ENCODE data around the gene SPATS2. TPM values are rescaled to one million over a fixed set of nuclear protein-coding genes. Genes with fewer than 3 reads are reported as not detected.

The SPATS2 gene
- total RNA-seq, 1 donor from 2014 or later: 13.8 TPM

DNA sequence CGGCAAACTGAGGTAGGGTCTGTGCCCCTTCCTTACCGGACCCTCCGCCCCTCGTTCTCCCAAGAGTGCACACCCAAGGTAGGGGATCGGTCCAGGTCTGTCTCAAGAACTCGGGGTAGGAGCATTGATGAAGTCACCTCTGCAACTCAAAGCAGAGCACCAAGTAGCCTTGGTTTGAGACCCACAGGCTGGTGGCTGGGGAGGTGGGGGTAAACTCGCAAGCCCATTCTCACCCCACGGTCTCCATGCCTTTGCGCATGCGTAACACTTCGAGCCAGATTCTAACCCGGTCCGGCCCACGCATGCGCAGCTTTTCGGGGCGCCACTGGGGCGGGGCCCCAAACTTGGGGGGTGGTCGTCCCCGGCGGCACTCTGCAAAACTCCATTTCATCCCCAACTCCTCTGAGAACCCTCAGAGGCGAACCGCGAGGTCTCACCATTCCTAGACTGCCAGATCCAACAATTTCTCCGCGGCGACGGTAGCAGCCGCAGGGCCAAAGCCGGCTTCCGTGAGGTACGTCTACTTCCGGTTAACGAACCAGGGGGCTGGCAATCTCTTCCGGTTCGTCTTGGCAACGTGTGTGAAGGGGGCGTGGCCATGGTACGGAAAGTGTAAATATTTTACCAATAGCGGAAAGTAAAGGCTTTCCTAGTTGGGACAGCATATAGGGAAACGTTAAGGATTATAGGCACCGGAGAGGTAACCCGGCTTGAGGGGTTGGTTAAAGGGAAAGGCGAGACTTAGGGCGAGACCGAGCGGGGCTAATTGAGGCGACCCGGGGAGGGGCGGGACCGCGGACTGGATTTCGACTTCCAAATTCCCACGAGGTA lies 200.6 kb downstream of the SPATS2 start, which contains the start of gene MCRS1:
TSS of gene MCRS1 (minus strand) at position 532 of the 831 bp plus-strand sequence. CDS start 1,411 bp downstream, outside the sequence.
- peak; percentile 36 to 93 for DNase-seq (ENCODE audit: low spot score in 2 of 2)
- intact Hi-C loops (cut with DNase I): loop anchor here (1.0 kb wide), 3 partner anchors 55 to 457 kb away; partner anchors contain the start of genes FMNL3, PRPF40B and RACGAP1
- peaks cover 5 to 26% of the 10 kb centered on the region in 2 donors for H3K4me1 ChIP-seq
- H3K9me3 ChIP-seq: no peaks in the 10 kb centered on the region
- H3K36me3 ChIP-seq: peaks cover 30% of the 10 kb centered on the region in 2 donors
- peak within 1 kb of the TSS; percentile 76 to 87 for H3K4me3 ChIP-seq
- no peaks in the 10 kb centered on the region for H3K27me3 ChIP-seq
- TF ChIP-seq, protein P1, sequence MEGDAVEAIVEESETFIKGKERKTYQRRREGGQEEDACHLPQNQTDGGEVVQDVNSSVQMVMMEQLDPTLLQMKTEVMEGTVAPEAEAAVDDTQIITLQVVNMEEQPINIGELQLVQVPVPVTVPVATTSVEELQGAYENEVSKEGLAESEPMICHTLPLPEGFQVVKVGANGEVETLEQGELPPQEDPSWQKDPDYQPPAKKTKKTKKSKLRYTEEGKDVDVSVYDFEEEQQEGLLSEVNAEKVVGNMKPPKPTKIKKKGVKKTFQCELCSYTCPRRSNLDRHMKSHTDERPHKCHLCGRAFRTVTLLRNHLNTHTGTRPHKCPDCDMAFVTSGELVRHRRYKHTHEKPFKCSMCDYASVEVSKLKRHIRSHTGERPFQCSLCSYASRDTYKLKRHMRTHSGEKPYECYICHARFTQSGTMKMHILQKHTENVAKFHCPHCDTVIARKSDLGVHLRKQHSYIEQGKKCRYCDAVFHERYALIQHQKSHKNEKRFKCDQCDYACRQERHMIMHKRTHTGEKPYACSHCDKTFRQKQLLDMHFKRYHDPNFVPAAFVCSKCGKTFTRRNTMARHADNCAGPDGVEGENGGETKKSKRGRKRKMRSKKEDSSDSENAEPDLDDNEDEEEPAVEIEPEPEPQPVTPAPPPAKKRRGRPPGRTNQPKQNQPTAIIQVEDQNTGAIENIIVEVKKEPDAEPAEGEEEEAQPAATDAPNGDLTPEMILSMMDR (IDR thresholded peaks at IDR 0.05): no peak
- H3K27ac ChIP-seq: peak within 1 kb of the TSS; percentile 67 to 88

DNA sequence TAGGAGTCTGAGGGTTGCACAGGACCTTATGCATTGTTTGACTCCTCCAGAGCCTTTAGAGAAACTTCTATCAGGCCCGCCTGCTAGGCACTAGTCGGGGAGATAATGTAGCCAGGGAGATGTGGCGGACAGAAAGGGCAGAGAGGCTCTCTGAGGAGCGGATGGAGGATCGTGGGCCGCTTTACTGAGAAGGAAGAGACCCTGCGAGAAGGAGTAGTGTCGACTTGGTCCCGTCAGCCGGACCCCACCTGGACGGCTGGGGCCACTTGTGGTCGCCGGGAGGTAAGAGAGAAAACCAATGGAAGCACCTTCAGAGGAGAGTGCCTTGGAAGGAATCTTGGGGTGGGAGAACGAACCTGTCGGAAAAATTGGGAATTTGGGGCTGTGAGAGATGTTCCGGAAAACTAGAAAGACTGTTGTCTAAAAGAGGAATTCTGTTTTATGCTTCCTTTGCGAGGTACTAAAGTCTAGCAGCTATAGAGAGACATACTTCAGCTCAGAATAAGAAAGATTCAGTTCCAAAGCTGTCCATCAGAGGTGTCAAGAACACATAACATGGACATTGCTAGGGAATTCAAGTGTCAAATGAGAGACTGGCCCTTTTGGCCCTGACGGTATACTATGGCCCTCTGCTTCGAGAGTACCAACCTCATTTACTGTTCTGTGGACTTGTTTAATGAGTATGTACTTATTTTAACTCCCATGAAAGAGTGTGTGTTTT lies 201.3 kb downstream of the SPATS2 start:
- TF ChIP-seq, protein P1 (IDR thresholded peaks at IDR 0.05): no peak
- peaks cover 5 to 26% of the 10 kb centered on the region in 2 donors for H3K4me1 ChIP-seq

More for the DNA sequence above, 201.3 kb downstream of the SPATS2 start:
- Histone ChIP-seq H3K27me3 (no peaks in the 10 kb centered on the region), H3K4me3 (peak overlapping the region; percentile 76 to 87), H3K27ac (peak overlapping the region; percentile 67 to 88), H3K9me3 (no peaks in the 10 kb centered on the region), H3K36me3 (peaks cover 22% of the 10 kb centered on the region in 2 donors)
- intact Hi-C loops (cut with DNase I): loop anchor here (1.0 kb wide), 3 partner anchors 55 to 457 kb away; partner anchors contain the start of genes FMNL3, PRPF40B and RACGAP1
- DNase-seq (ENCODE audit: low spot score in 2 of 2): no peak

Other genes with a start within 250 kb of the SPATS2 start
- gene TUBA1B, start 236.1 kb upstream of the SPATS2 start, total RNA-seq: 1,333 TPM
- 214 TPM for gene TUBA1A, start 178.4 kb upstream of the SPATS2 start, total RNA-seq
- gene TUBA1C, start 102.4 kb upstream of the SPATS2 start, total RNA-seq: 370 TPM
- gene PRPH, start 72.3 kb upstream of the SPATS2 start, total RNA-seq: not detected
- not detected for gene TROAP, start 44.2 kb upstream of the SPATS2 start, total RNA-seq
- gene C1QL4, start 30.3 kb upstream of the SPATS2 start, total RNA-seq: not detected
- gene DNAJC22, start 20.6 kb upstream of the SPATS2 start, total RNA-seq: not detected
- gene KCNH3, start 171.6 kb downstream of the SPATS2 start, total RNA-seq: not detected
- gene MCRS1, start 200.7 kb downstream of the SPATS2 start, total RNA-seq: 66.8 TPM
- gene FAM186B, start 238.2 kb downstream of the SPATS2 start, total RNA-seq: not detected